ENCODE data around the gene SC5D.
A peak's percentile ranks its signal among the peaks of the same experiment; 100 is the strongest.

DNA sequence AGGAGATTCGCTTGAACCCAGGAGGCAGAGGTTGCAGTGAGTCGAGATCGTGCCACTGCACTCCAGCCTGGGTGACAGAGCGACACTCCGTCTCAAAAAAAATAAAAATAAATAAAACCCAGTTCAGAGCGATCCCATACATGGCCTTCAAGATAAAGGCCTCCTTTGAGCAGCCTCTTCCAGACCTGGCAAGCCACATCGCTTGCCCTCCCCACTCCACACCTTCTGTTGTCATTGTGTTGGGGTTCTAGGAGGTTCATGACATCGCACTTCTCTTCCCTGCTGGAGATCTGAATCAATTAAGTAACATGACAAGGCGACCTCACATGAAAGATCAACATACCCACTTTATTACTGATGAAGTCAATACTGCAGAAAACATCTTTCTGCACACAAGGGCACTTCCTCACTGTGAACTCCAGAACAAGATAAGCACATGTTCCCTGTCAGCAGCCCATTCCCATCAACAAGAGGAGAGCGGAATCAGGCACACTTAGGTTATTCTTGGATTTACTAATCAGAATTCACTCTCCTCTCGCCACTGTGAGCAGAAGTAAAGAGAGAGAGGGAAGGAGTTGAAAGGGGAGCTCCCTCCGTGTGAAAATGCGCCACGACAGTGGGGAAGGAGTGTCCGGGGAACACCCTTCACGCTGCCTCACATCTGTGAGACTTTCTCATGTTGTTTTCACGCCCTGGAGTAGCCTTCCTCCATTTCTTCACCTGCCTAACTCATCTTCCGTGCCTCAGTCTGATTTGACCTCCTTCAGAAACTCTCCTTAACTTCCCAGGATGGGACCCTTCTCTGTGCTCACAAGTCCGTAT, 38.3 kb downstream of the SC5D start:
- TF ChIP-seq POLR2A (IDR thresholded peaks at IDR 0.05; ENCODE audit: low read depth, low read length) (no peak), POLR2AphosphoS5 (IDR thresholded peaks at IDR 0.05; ENCODE audit: low read depth, low read length) (no peak), TAF1 (IDR thresholded peaks at IDR 0.05; ENCODE audit: low read depth, low read length) (no peak), SPI1 (IDR thresholded peaks at IDR 0.05; ENCODE audit: low read depth, low read length) (peak; percentile 30; the same call in 1 of the 2 replicates)

Data from GM12891 (cell line).